ENCODE data around the gene SPTBN4. TPM values are rescaled to one million over a fixed set of nuclear protein-coding genes. Genes with fewer than 3 reads are reported as not detected.

The SPTBN4 gene
- total and polyA plus RNA-seq, 10 donors: 0.30 to 2.3 (median 0.66) TPM

- DNase-seq: no peak
- H3K4me3 ChIP-seq: no peak overlapping the region
- TF ChIP-seq POLR2AphosphoS5 (IDR thresholded peaks at IDR 0.05) (no peak), POLR2A (IDR thresholded peaks at IDR 0.05) (no peak), CTCF (IDR thresholded peaks at IDR 0.05 in 8 of 11, conservative IDR thresholded peaks at IDR 0.05 in 3 of 11) (no peak)
- H3K27ac ChIP-seq: no peak overlapping the region
- intact Hi-C loops (cut with DNase I; ENCODE audit: low total_unique reads): loop anchor here (10.0 kb wide), 1 partner anchor 60 kb away; no protein-coding TSS in a partner anchor
- WGBS, 5 donors: 36 to 50% (median 44%) methylated on average over 13 of the region's 13 CpGs
- H3K27me3 ChIP-seq (replicated peaks in 1 of 7): peaks cover 0 to 55% (median 38%) of the 10 kb centered on the region in 7 donors
- peaks cover 0 to 20% (median 12%) of the 10 kb centered on the region in 6 donors for H3K36me3 ChIP-seq
- H3K9me3 ChIP-seq: peaks cover 0 to 6% (median 0%) of the 10 kb centered on the region in 8 donors
- peaks cover 16 to 39% (median 32%) of the 10 kb centered on the region in 6 donors for H3K4me1 ChIP-seq
Observed at GRCh38 chr19:40594657-40595091, 127.9 kb downstream of the SPTBN4 start.

- WGBS, 5 donors: 8 to 16% (median 10%) methylated on average over 26 to 53 of the region's 53 CpGs
- TF ChIP-seq POLR2A (IDR thresholded peaks at IDR 0.05) (no peak), CTCF (IDR thresholded peaks at IDR 0.05 in 8 of 11, conservative IDR thresholded peaks at IDR 0.05 in 3 of 11) (no peak), POLR2AphosphoS5 (IDR thresholded peaks at IDR 0.05) (no peak)
- Histone ChIP-seq H3K4me3 (peak overlapping the region in 4 of 8 donors; percentile 15 to 60 (median 24)), H3K27ac (no peak overlapping the region), H3K27me3 (replicated peaks in 1 of 7) (peaks cover 0 to 76% (median 52%) of the 10 kb centered on the region in 7 donors), H3K36me3 (no peaks in the 10 kb centered on the region), H3K9me3 (peaks cover 0 to 6% (median 0%) of the 10 kb centered on the region in 8 donors), H3K4me1 (peaks cover 32 to 59% (median 51%) of the 10 kb centered on the region in 6 donors)
- no peak for DNase-seq
- intact Hi-C loops (cut with DNase I; ENCODE audit: low total_unique reads): loop anchor here (10.0 kb wide), 1 partner anchor 62 kb away; no protein-coding TSS in a partner anchor
Observed at GRCh38 chr19:40596608-40597328, 130.0 kb downstream of the SPTBN4 start.

DNA sequence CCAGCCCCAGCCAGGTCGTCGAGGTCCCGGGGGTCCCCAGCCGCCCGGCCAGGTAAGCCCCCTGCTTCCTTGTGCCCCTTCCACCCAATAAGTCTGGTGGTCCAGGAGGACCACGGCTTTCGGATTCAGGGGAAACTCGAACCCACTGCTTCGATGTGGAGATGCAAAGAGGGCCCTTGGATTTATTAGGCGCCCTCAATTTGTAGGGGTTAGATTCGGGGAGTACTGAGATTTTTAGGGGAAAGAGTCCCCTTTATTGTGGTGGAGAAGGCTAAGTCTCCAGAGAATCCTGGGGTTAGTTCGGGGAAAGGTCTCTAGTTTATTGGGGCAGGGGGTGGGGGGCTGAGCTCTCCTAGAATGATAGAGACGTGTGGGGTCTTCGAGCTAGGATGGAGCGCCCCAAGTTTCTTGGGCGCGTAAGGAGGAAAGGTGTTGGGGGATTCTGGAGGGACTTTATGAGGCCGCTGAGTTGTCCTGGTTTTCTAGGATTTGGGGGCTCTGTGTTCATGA lies 130.6 kb downstream of the SPTBN4 start:
- no peaks in the 10 kb centered on the region for H3K9me3 ChIP-seq
- no peak for DNase-seq
- 8 to 22% (median 12%) methylated on average over 18 of the region's 18 CpGs for WGBS, 5 donors
- peaks cover 0 to 82% (median 54%) of the 10 kb centered on the region in 7 donors for H3K27me3 ChIP-seq (replicated peaks in 1 of 7)
- no peak overlapping the region for H3K27ac ChIP-seq
- H3K4me3 ChIP-seq: peak overlapping the region in 4 of 8 donors; percentile 15 to 60 (median 24)
- no peaks in the 10 kb centered on the region for H3K36me3 ChIP-seq
- H3K4me1 ChIP-seq: peaks cover 33 to 65% (median 56%) of the 10 kb centered on the region in 6 donors
- intact Hi-C loops (cut with DNase I; ENCODE audit: low total_unique reads): loop anchor here (10.0 kb wide), 1 partner anchor 63 kb away; no protein-coding TSS in a partner anchor
- TF ChIP-seq POLR2AphosphoS5 (IDR thresholded peaks at IDR 0.05) (no peak), POLR2A (IDR thresholded peaks at IDR 0.05) (no peak), CTCF (IDR thresholded peaks at IDR 0.05 in 8 of 11, conservative IDR thresholded peaks at IDR 0.05 in 3 of 11) (no peak)
